Fibroblast of skin of left biceps (primary cell): ENCODE data around the gene VSIG10.

Experiments
- DNase-seq, 2 experiments: peaks; one replicate each; pipeline ENCODE4 v3.0.0-alpha.2; 2013; ENCODE audit warnings: low read depth in 2 of 2

The VSIG10 gene

DNA sequence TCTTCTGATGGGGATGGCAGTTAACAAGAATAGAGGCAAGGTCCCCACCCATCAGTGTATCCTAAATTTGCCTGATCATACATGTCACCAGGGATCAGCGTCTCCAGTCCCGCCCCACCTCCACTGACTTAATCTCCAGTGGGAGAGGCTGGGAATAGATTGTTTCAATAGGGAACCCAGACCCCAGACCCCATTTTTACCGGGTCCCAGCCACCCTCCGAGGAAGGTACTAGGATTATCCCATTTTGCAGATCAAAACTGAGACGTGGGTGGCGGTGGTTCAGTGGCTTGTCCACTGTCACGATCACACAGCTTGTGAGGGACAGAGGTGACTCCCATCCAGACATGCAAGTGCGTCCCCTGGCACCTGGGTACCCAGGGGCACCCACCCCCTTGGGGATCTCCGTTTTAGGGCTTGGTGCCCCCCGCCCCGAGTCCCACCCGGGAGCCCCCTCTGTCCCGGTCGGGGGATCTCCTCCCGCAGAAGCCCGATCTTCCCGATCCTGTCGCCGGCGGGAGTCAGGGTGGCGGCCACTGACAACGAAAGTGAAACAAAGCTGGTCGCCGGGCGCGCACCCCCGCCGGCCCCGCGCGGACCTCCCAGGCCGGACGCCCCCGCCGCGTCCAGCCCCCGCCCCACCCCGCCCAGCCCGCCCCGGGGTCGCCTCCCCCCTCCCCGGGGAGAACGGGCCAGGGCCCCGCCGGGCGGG lies 43.4 kb downstream of the VSIG10 start:
- DNase-seq = no peak

DNA sequence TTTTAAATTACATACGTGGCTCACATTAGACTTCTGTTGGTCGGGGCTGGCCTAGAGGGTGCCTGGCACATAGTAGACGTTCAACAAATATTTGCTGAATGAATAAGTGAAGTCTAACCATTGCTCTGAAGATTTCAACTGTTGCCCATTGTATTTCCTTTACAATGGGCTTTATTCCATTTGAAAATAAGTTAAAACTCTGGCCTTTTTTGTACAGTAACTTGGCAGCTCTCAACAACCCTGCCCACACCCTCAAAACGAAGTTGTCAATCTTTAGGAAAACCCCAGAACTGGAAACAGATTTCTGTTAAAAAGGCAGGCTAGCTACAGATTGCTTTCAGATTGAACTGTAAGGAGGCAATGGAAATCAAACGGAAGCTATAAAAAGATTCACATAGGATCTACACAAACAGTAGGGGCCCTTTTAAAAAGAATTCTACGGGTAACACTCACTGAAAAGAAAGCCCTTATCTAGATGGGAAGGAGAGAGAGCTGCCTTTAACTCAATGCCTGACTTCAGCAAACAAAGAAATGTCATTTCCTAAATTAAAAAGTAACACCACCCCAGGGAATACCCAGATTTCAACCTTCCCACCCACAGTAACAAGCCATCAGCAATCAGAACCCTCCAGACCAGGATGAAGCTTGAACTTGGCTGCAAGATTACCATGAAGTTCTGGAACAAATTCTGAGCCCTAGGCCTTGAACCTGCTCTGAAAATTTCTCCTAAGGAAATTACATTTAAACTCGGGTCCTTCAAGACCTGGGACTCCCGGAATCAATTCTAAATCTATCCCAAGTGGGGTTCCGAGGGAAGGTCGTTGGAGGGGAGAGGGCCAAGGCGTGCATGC lies 44.2 kb downstream of the VSIG10 start:
- no peak for DNase-seq

DNA sequence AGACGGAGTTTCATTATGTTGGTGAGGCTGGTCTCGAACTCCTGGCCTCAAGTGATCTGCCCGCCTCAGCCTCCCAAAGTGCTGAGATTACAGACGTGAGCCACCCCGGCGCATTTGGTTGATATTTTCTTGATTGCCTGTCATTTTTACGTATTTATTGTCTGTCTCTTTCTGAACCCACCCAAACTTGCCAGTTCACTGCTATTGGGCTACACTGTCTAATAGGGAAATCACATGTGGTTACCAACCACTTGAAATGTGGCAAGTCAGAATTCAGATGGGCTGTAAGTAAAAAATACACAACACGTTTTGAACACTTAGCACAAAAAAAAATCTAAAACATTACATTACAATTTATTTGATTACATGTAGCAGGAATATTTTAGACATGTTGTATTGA lies 44.9 kb downstream of the VSIG10 start:
- DNase-seq = no peak

DNA sequence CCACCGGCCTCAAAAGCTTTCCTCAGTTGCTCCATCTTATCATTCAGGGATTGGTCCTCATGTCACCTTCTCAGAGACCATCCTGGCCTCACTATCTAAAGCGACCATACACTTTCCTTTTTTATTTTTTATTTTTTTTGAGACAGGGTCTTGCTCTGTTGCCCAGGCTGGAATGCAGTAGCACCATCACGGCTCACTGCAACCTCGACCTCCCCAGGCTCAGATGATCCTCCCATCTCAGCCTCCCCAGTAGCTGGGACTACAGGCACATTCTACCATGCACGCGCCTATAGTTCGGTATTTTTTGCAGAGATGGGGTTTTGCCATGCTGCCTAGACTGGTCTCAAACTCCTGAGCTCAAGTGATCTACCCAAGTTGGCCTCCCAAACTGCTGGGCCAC lies 45.6 kb downstream of the VSIG10 start:
- DNase-seq = no peak

DNA sequence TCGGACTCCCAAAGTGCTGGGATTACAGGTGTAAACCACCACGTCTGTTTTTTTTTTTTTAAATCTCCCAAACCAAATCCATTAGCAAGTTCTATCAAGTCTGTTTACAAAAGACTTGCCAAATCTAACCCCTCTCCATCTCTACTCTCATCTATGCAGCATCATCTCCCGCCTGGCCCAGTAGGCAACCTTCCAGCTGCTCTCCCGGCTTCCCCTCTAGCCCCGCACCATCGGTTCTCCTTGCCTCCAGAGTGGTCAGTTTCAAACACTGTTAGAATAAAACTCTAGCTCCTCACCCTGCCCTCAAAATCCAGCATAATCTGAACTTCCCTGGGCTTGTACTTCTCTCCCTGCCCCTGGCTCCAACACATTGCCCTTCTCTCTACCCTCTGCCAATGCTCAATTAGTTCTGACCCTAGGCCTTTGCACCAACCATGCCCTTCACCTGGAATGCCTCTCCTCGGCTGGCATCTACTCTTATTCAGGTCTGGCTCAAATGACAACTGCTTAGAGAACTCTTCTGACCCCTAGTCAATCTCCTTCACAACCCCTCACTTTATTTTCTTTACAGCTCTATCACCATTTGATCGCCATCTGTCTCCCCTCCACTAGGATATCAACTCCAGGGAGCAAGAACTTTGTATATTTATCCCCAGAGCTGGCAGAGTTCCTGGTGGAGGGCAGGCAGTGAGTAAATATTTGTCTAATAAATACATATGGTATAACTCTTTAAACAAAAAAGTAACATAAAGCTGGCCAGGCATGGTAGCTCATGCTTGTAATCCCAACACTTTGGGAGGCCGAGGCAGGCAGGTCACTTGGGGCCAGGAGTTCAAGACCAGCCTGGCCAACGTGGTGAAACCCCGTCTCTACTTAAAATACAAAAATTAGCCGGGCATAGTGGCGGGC lies 47.7 kb downstream of the VSIG10 start:
- DNase-seq = no peak

DNA sequence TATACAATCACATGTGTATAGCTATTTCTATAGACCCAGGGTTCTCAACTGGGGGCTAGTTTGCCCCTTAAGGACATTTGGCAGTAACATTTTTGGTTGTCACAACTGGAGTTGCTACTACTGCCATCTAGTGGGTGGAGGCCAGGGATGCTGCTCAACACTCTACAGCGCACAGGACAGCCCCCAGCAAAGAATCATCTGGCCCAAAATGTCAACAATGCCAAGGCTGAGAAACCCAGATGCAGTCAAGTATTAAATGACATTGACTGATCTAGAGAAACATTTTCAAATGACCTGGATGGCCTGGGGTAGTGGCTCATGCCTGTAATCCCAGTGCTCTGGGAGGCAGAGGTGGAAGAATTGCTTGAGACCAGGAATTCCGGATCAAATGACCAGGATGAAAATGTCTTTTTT lies 48.7 kb downstream of the VSIG10 start:
- no peak for DNase-seq

DNA sequence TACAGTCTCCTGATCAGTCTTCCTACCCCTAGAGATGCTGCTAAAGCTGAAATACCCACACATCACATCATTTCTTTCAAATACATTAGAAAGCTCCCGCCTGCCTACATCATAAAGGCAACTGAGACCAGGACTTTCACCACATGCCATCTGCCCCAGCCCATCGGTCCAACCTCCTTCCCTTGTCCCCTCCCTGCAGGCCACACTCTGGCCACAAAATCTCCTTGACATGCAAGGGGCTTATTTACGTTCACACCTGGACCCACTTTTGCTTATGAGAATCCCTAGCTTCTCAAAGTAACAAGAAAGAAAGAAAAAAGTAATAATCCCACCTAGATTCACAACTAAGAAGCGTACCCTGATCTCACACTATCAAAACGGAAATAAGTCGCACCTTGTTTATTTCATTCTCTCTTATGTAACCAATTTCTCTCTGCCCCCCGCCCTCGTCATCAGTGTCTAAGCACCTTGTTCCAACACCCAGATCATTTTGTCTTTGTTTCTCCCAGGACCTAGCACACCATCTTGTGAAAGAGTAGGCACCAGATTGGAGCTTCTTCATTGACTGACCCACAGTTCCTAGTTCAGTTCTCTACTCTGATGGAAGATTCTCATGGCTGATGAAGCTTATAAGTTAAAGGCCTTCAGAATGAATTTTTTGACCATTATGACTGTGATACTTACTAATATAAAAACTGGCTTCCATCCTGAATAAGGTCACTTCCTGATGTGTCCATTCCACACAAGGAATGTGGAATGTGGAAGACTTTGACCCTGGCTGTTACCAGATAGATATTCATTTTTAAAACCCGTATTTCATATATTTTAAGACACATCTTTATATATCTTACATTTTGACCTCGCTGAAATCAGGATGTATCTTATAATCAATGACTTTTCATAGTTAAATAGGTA lies 50.5 kb downstream of the VSIG10 start:
- DNase-seq = no peak

DNA sequence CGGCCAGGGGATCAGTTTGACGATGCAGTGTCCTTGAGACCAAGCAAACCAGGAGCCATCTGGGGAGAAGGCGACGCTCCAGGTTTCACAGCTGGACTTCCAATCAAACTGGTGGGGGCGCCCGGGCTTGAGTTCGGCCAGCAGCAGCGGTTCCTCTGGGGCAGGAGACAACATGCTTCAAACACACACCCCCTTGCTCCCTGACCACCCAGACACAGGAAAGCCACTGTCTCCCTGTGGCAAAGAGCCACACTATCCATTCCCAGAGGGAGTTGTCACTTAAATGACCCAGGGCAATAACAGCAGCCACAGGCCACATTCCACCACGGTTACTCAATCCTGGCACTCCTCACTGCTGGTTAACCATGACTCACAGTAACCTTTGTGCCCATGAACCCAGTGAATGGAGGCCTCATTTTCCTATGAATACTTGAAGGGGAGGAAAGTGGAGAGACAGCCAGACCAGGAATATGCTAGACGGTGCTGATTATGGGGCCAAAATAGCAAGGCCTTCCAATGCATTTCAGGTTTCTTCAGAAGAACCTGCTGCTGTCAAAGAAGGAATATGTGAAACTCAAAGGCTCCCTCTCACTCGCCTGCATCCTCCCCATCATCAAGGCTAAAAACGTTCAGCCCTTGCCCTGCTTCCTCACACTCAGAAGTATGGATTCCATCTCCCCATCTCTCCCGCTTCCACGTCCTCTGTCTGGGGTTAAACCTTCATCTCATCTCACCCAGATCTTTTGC lies 51.3 kb downstream of the VSIG10 start:
- peak; percentile 30 to 47 for DNase-seq

DNA sequence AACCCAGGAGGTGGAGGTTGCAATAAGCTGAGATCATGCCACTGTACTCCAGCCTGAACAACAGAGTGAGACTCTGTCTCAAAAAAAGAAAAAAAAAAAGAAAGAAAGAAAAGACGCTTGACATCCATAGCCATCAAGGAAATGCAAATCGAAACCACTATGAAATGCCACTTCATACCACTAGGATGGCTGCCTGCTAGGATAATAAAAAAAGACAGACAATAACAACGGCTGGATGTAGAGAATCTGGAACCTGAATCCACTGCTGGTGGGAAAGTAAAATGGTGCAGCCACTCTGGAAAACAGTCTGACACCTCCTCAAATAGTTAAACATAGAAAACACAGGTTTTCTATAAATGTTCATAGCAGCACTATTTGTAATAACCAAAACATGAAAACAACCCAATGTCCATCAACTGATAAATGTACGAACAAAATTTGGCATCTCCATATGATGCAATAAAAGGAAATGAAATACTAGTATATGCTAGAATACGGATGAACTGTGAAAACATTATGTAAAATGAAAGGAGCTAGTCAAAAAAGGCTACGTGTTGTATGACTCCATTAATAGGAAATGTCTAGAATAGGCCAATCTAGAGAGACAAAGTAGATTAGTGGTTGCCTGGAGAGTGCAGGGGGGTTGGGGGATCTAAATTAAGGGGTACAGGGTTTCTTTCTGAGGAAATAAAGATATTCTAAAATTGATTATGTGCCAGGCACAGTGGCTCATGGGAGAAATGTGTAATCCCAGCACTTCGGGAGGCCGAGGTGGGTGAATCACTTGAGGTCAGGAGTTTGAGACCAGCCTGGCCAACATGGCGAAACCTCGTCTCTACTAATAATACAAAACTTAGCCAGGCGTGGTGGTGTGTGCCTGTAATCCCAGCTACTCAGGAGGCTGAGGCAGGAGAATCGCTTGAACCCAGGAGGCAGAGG lies 52.6 kb downstream of the VSIG10 start:
- no peak for DNase-seq

DNA sequence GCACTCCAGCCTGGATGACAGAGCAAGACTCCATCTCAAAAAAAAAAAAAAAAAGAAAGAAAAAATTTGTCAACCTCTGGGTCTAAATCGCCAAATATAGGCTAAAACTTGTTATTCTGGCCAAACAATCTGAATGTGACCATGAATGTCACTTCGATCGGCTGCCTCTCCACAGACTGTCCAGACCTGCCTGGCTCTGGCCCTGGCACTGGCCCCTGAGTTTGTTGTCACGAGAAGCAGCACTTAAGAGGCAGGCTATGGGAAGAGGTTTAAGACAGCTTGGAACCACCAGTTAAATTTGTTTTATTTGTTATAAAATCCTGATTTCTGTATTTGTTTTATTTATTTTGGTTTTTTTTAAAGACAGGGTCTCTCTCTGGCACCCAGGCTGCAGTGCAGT lies 57.4 kb downstream of the VSIG10 start:
- no peak for DNase-seq

DNA sequence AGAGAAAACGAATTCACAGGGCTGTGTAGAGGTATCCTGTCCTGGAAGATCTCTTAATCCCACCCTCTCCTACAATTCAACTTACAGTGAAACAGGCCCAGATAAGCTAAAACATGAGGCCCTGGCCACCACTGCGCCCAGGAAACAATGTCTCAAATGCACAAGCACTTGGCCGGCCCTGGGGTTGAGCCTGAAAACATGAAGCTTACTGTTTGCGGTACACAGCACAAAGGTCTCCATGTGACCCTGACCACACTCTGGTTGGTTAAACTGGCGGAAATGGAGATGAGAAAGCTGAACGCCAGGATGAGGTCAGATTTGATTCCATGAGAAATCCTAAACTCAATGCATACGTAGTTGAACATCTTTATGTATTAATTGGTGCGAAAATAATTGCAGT lies 59.2 kb downstream of the VSIG10 start:
- no peak for DNase-seq

DNA sequence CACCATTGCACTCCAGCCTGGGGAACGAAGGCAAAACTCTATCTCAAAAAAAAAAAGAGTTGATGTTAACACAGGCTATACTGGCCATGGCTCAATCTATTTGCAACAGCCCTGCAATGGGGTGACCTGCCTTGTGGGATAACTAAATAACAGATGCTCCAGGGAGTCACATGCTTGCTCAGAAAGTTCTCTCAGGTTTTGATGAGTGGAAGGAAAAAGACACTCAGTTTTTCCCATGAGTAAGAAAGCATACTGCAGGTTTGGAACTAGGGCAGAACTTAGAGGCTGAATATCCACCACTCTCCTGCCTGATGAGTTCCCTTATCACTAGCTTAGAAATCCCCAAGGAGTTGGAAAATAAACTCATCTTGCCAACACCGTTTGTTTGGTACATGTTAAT lies 59.7 kb downstream of the VSIG10 start:
- no peak for DNase-seq

DNA sequence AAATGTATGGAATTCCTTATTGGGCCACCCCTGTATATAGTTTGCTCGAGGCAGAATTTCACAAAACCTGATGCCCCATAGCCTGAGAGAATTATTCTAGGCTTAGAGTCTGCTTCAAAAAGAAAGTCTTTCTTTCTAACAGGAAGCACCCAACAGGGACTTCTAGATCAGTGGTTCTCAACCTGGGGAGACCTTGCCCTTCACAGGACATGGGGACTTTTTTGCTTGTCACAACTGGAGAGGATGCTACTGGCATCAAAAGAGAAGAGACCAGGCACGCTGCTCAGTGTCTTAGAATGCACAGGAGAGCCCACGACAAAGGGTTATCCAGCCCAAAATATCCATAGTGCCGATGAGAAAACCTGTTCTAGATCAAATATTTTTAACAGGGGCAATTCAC lies 61.7 kb downstream of the VSIG10 start:
- no peak for DNase-seq

DNA sequence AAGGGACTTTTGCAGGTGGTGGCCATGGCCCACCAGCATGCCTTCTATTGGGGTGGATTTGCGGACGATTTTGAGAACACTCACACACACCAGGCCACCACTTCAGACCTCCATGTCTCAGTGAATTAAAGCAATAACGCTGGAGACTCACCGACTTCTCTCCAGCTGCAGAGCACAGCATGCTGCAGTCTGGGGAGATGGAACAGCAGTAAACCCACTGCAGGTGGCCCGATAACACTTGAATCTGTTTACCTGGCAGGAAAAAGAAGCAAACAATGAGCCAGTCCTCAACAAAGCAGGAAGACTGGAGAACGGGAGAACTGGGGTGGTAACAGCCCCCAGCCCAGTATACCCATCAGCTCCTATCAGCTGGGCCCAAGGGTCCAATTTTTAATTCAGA lies 65.7 kb downstream of the VSIG10 start:
- no peak for DNase-seq

DNA sequence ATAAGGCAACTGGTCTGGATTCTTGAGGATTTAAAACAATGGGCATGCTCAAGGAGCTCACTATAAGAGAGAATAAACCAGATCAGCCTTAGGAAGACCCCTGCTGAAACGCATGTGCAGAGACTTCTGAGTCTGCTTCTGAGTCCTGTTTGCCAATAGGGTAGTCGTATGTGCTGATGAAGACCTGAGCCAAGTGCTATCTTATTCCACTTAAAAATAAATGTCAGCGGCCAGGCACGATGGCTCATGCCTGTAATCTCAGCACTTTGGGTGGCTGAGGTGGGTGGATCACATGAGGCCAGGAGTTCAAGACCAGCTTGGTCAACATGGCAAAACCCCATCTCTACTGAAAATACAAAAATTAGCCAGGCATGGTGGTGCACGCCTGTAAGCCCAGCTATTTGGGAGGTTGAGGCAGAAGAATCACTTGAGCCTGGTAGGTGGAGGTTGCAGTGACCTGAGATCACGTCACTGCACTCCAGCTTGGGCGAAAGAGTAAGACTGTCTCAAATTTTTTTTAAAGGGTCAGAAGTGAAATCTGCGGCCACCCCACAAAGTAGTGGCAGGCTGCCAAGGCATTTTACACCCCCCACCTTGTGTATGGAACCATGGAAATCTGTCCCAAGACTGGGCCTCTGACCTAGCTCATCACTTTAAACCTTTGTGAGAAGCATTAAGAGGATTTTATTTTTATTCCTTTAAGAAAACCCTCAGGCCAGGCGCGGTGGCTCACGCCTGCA lies 67.0 kb downstream of the VSIG10 start:
- DNase-seq = no peak

DNA sequence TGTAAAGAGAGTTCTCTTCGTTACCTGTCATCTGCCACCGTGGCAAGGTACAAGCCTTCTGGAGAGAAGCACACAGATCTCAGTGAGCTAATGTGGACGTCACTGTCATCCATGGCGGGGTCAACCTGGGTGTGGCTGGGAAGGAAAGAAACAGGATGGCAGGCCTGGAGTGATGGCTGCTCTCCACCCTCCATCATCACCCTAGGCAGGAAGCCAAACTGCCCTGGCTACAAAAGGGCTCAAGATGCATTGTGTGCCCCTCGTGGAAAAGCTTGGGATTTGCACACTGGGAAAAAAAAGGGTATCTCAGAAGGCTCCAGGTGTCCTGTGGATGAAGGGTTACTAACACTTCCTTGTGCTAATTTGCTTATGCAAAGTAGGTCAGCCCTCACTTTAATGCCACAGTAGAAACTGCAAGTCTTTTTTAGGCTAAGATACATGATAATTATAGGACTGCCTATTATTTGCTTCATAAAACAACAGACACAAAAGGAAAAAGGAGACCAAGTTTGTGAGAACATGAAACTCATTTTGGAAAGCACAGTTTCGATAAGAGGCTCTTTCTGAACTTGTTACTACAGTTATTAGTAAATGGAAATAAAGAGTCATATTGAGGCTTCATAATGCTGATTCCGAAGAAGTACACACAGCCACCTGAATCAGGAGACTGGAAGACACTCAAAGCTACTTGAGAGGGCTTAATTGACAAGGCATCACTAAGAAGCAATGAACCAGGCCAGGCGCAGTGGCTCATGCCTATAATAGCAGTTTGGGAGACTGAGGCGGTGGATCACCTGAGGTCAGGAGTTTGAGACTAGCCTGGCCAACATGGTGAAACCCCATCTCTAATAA lies 68.4 kb downstream of the VSIG10 start:
- DNase-seq = no peak

DNA sequence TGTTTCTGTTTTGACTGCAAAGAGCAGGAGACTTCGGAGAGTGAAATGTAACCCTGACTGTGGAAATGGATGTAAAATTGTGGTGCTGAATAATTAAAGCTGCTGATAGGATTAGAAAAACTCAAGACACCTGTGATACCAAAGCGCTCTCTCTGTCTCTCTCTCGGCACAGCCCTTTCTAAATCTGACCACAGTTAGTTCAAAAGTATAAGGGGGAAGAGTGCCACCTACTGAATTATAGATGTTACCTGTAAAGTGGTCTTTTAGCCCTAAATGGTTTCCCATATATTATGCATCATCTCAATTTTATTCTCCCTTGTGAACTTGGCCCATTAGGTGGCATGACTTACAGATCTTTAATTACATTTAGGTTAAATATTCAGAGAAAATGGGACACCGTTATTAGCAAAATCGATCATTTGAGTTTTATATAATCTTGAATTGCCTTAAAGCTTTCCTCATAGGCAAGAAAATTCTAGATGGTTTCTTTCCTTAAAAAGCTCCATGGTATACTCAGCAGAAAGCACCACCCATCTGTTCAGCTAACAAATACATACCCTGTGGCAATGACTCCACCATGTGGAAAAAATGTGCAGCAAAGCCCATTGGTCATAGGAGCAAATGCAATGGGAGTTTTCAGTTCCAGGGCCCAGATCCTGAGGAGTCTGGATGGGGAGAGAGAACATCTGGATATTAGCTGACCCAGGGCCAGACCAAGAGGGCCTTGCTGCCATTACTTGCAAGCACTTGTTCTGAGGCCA lies 69.2 kb downstream of the VSIG10 start:
- no peak for DNase-seq
